Heart right ventricle (tissue), 16 donors: ENCODE measurements around the gene OPTC. TPM values are rescaled to one million over a fixed set of nuclear protein-coding genes. Genes with fewer than 3 reads are reported as not detected.

Experiments
- ATAC-seq, 8 donors: fragments of 200-7000 bp; cut with Tn5 transposase; one replicate each; pipeline ENCODE4 v1.9.1; 2020; ENCODE audit warnings: mild to moderate bottlenecking in 8 of 8, moderate library complexity in 8 of 8, moderate number of reproducible peaks in 1 of 8
- DNase-seq, 2 donors: peaks; one replicate each; pipeline ENCODE4 v3.0.0-alpha.2; 2020
- H3K27ac ChIP-seq, 10 donors: fragments of 200-600 bp; sonication (generic) in 2 of 10; one replicate each; pipeline versions ENCODE4 v1.5.0 to v1.8.0; 2020 to 2022; ENCODE audit warnings: mild to moderate bottlenecking in 3 of 10
- H3K27me3 ChIP-seq, 7 donors: fragments of 200-600 bp; one replicate each; pipeline ENCODE4 v1.8.0; 2021 to 2022; ENCODE audit warnings: mild to moderate bottlenecking in 2 of 7
- H3K36me3 ChIP-seq, 9 donors: fragments of 200-600 bp; sonication (generic) in 1 of 9; one replicate each; pipeline versions ENCODE4 v1.5.0 to v1.8.0; 2020 to 2022; ENCODE audit warnings: mild to moderate bottlenecking in 2 of 9
- H3K4me1 ChIP-seq, 9 donors: fragments of 200-600 bp; sonication (generic) in 1 of 9; one replicate each; pipeline versions ENCODE4 v1.5.0 to v1.8.0; 2020 to 2022; ENCODE audit warnings: mild to moderate bottlenecking in 4 of 9
- H3K4me3 ChIP-seq, 10 donors: fragments of 200-600 bp; sonication (generic) in 2 of 10; one replicate each; pipeline versions ENCODE4 v1.5.0 to v1.8.0; 2020 to 2022; ENCODE audit warnings: mild to moderate bottlenecking in 7 of 10, moderate library complexity in 2 of 10
- H3K9me3 ChIP-seq, 11 donors: fragments of 200-600 bp in 10 of 11; sonication (generic) in 2 of 11; one replicate each; pipeline versions ENCODE4 v1.5.0 to v1.8.0; 2013 to 2022; ENCODE audit warnings: mild to moderate bottlenecking in 2 of 11, control low read depth in 1 of 11, moderate library complexity in 1 of 11
- CTCF ChIP-seq, 9 donors: fragments of 200-600 bp; sonication (generic) in 2 of 9; IDR thresholded peaks; one replicate each; pipeline versions ENCODE4 v1.5.0 to v1.8.0; 2021 to 2022; ENCODE audit warnings: antibody characterized with exemption in 9 of 9, mild to moderate bottlenecking in 5 of 9, moderate library complexity in 1 of 9
- WGBS, 2 donors: extraction: QIAGEN DNeasy Blood & Tissue Kit; methylation state at CpG; one replicate each; pipeline ENCODE4 v1.1.7; 2013; ENCODE audit warnings: inconsistent platforms in 1 of 2; 5-methylcytosine and 5-hydroxymethylcytosine counted together
- intact Hi-C, 10 donors: fragments of 100-400 bp; cut with DNase I; formaldehyde crosslinking; loops; one replicate each; pipeline versions ENCODE4 v1.11.1 to v1.14.2; 2022
- polyA plus RNA-seq, 2 donors: library from polyadenylated mRNA; stranded (reverse); fragments of 200-250 nt; gene quantifications; one replicate each; pipeline ENCODE4 v1.2.3, GENCODE V29; 2013
- total RNA-seq, 10 donors: library from RNA; stranded (reverse); fragmentation: NEBNext Ultra II Directional in 3 of 10; extraction: Animal tissue kit (Norgen Biotek cat#: 25700) in 3 of 10; gene quantifications; one replicate each; pipeline versions ENCODE4 v1.2.1 to v1.2.4, GENCODE V29; 2021 to 2023
- donor health status: Arrhythmogenic right ventricular cardiomyopathy.
- donor health status: ischemic (EF 13 %, LVEDD 7.1; RV severe dilation, severe dysfunction).
- donor health status: healthy with polysubstance abuse.
- donor health status: DM: no; HTN: yes; CAD: no.
- donor health status: DM: no; HTN: no; CAD: no.
- donor health status: ischemic (EF 25% LVEDD 6.9; RV normal size, moderate dysfunction).
- donor health status: ischemic (EF 25% LVEDD 5.7; RV mildly dilated, moderate dysfunction).
- donor health status: healthy.
- donor health status: DM: yes; HTN: yes; CAD: no.
- donor health status: Ischemic cardiomyopathy.
- donor health status: ischemic (EF 35%, LVEDD 5.7; RV mildly dilated, moderate dysfunction).
- donor health status: nonischemic (EF 11% LVEDD 7.7; RV severe dilation, severe dysfunction).
- donor health status: DM: yes; HTN: yes; CAD: no.
- donor health status: PGD.
- donor health status: ischemic (EF 29% LVEDD 5.4; RV normal size, mild dysfunction).
- donor health status: nonischemic (EF 23%, LVEDD 6.1; RV moderate dilation, normal function).

The OPTC gene
- total and polyA plus RNA-seq, 12 donors = not detected

GRCh38 chr1:203544485-203544884 is 50.5 kb downstream of the OPTC start:
- Histone ChIP-seq H3K36me3 (no peaks in the 10 kb centered on the region), H3K4me3 (no peak overlapping the region), H3K4me1 (peaks cover 0 to 14% (median 5%) of the 10 kb centered on the region in 9 donors), H3K9me3 (no peaks in the 10 kb centered on the region), H3K27me3 (no peaks in the 10 kb centered on the region), H3K27ac (peak overlapping the region in 1 of 10 donors; percentile 15)
- ATAC-seq (no peak), DNase-seq (no peak)
- intact Hi-C loops = no loop called here
- TF ChIP-seq CTCF (IDR thresholded peaks at IDR 0.05) = no peak
- 65 to 72% methylated on average over 3 of the region's 3 CpGs for WGBS, 2 donors

- WGBS, 2 donors = 49 to 54% methylated on average over 4 of the region's 4 CpGs
- intact Hi-C loops = loop anchor here in 1 of 10 donors (5.0 kb wide), 1 partner anchor 33 kb away; no protein-coding TSS in a partner anchor
- no peaks in the 10 kb centered on the region for H3K27me3 ChIP-seq
- no peaks in the 10 kb centered on the region for H3K36me3 ChIP-seq
- TF ChIP-seq CTCF (IDR thresholded peaks at IDR 0.05) = no peak
- no peak overlapping the region for H3K4me3 ChIP-seq
- ATAC-seq (no peak), DNase-seq (no peak)
- peaks cover 0 to 12% (median 3%) of the 10 kb centered on the region in 9 donors for H3K4me1 ChIP-seq
- H3K9me3 ChIP-seq = no peaks in the 10 kb centered on the region
- H3K27ac ChIP-seq = peak overlapping the region in 3 of 10 donors; percentile 4 to 19 (median 15)
These were observed 51.2 kb downstream of the OPTC start for GRCh38 chr1:203544978-203545816.

GRCh38 chr1:203546274-203546673 is 52.3 kb downstream of the OPTC start:
- Histone ChIP-seq H3K27me3 (no peaks in the 10 kb centered on the region), H3K27ac (no peak overlapping the region), H3K36me3 (no peaks in the 10 kb centered on the region), H3K4me3 (no peak overlapping the region), H3K9me3 (no peaks in the 10 kb centered on the region), H3K4me1 (peaks cover 0 to 17% (median 3%) of the 10 kb centered on the region in 9 donors)
- WGBS, 2 donors = 91 to 96% methylated on average over 1 of the region's 1 CpG
- ATAC-seq (no peak), DNase-seq (no peak)
- intact Hi-C loops = loop anchor here in 1 of 10 donors (5.0 kb wide), 1 partner anchor 34 kb away; no protein-coding TSS in a partner anchor
- TF ChIP-seq CTCF (IDR thresholded peaks at IDR 0.05) = no peak

- TF ChIP-seq CTCF (IDR thresholded peaks at IDR 0.05) = no peak
- Histone ChIP-seq H3K9me3 (no peaks in the 10 kb centered on the region), H3K27ac (no peak overlapping the region), H3K4me1 (peaks cover 0 to 20% (median 6%) of the 10 kb centered on the region in 9 donors), H3K4me3 (no peak overlapping the region), H3K36me3 (no peaks in the 10 kb centered on the region), H3K27me3 (no peaks in the 10 kb centered on the region)
- intact Hi-C loops = loop anchor here in 1 of 10 donors (5.0 kb wide), 1 partner anchor 35 kb away; no protein-coding TSS in a partner anchor
- 95 to 98% methylated on average over 4 of the region's 4 CpGs for WGBS, 2 donors
- ATAC-seq (no peak), DNase-seq (no peak)
These were observed 53.2 kb downstream of the OPTC start for GRCh38 chr1:203547147-203547546.
